ENCODE results near the gene SPTBN5. TPM values are rescaled to one million over a fixed set of nuclear protein-coding genes. Genes with fewer than 3 reads are reported as not detected.

The SPTBN5 gene
- total RNA-seq, 2 experiments from 2014 or later: 0.03 to 0.17 TPM

- ChIA-PET CTCF (ENCODE audit: unreplicated experiment) (no interaction called here), POLR2A (no interaction called here)
- no peak overlapping the region for H3K27ac ChIP-seq (ENCODE audit: low read depth, low read length, poor library complexity, severe bottlenecking)
- 0 out of 2 replicates have a peak, but pooled peaks cover 4% of the 10 kb centered on the region for H3K36me3 ChIP-seq (ENCODE audit: insufficient read depth, low read length)
- DNase-seq (ENCODE audit: low spot score): no peak
- no peak overlapping the region for H2AFZ ChIP-seq (ENCODE audit: low read length)
- no peak overlapping the region for H3K4me2 ChIP-seq (ENCODE audit: low read length)
- no peaks in the 10 kb centered on the region for H3K9me3 ChIP-seq (ENCODE audit: low read length)
- H3K4me3 ChIP-seq (ENCODE audit: low read depth, low read length, poor library complexity, severe bottlenecking): no peak overlapping the region
- no TSS peak for BruUV-seq (replicated peaks)
- TF ChIP-seq EZH2phosphoT487 (IDR thresholded peaks at IDR 0.05; ENCODE audit: borderline replicate concordance, low read depth, low read length) (no peak), CTCF (conservative IDR thresholded peaks at IDR 0.05; ENCODE audit: low read length) (no peak)
- intact Hi-C loops (cut with micrococcal nuclease; ENCODE audit: unreplicated experiment): no loop called here
- H3K4me1 ChIP-seq (ENCODE audit: insufficient read depth, low read length, poor library complexity, severe bottlenecking): no peaks in the 10 kb centered on the region
- no peaks in the 10 kb centered on the region for H3K9me2 ChIP-seq (ENCODE audit: insufficient read depth, low read length)
- no peaks in the 10 kb centered on the region for H4K20me1 ChIP-seq (ENCODE audit: insufficient read depth, low read length)
- no peaks in the 10 kb centered on the region for H3K79me2 ChIP-seq (ENCODE audit: insufficient read depth, low read depth, low read length)
These were observed 468 bp upstream of the SPTBN5 start for GRCh38 chr15:41894251-41894790.

GRCh38 chr15:41892621-41893421, 1.0 kb downstream of the SPTBN5 start:
- H3K4me3 ChIP-seq (ENCODE audit: low read depth, low read length, poor library complexity, severe bottlenecking): no peak overlapping the region
- CTCF ChIA-PET (ENCODE audit: unreplicated experiment): interaction anchor here (0.8 kb wide), 1 partner anchor 11 kb away, joined by 4 read pairs; no protein-coding TSS in a partner anchor
- peaks cover 8% of the 10 kb centered on the region for H3K4me1 ChIP-seq (ENCODE audit: insufficient read depth, low read length, poor library complexity, severe bottlenecking)
- no peak overlapping the region for H2AFZ ChIP-seq (ENCODE audit: low read length)
- TF ChIP-seq CTCF (conservative IDR thresholded peaks at IDR 0.05; ENCODE audit: low read length) (no peak), EZH2phosphoT487 (IDR thresholded peaks at IDR 0.05; ENCODE audit: borderline replicate concordance, low read depth, low read length) (no peak)
- no peak overlapping the region for H3K27ac ChIP-seq (ENCODE audit: low read depth, low read length, poor library complexity, severe bottlenecking)
- no peak for DNase-seq (ENCODE audit: low spot score)
- no peaks in the 10 kb centered on the region for H3K9me3 ChIP-seq (ENCODE audit: low read length)
- H4K20me1 ChIP-seq (ENCODE audit: insufficient read depth, low read length): no peaks in the 10 kb centered on the region
- H3K4me2 ChIP-seq (ENCODE audit: low read length): no peak overlapping the region
- POLR2A ChIA-PET: no interaction called here
- no peaks in the 10 kb centered on the region for H3K36me3 ChIP-seq (ENCODE audit: insufficient read depth, low read length)
- no peaks in the 10 kb centered on the region for H3K79me2 ChIP-seq (ENCODE audit: insufficient read depth, low read depth, low read length)
- H3K9me2 ChIP-seq (ENCODE audit: insufficient read depth, low read length): no peaks in the 10 kb centered on the region
- intact Hi-C loops (cut with micrococcal nuclease; ENCODE audit: unreplicated experiment): no loop called here
- no TSS peak for BruUV-seq (replicated peaks)

- Histone ChIP-seq H3K9me3 (ENCODE audit: low read length) (no peaks in the 10 kb centered on the region), H3K4me2 (ENCODE audit: low read length) (no peak overlapping the region), H2AFZ (ENCODE audit: low read length) (no peak overlapping the region), H3K79me2 (ENCODE audit: insufficient read depth, low read depth, low read length) (no peaks in the 10 kb centered on the region), H3K4me1 (ENCODE audit: insufficient read depth, low read length, poor library complexity, severe bottlenecking) (peaks cover 8% of the 10 kb centered on the region), H4K20me1 (ENCODE audit: insufficient read depth, low read length) (no peaks in the 10 kb centered on the region), H3K27ac (ENCODE audit: low read depth, low read length, poor library complexity, severe bottlenecking) (no peak overlapping the region), H3K9me2 (ENCODE audit: insufficient read depth, low read length) (no peaks in the 10 kb centered on the region), H3K4me3 (ENCODE audit: low read depth, low read length, poor library complexity, severe bottlenecking) (no peak overlapping the region), H3K36me3 (ENCODE audit: insufficient read depth, low read length) (no peaks in the 10 kb centered on the region)
- no peak for TF ChIP-seq EZH2phosphoT487 (IDR thresholded peaks at IDR 0.05; ENCODE audit: borderline replicate concordance, low read depth, low read length)
- TF ChIP-seq CTCF (conservative IDR thresholded peaks at IDR 0.05; ENCODE audit: low read length): no peak
- no TSS peak for BruUV-seq (replicated peaks)
- CTCF ChIA-PET (ENCODE audit: unreplicated experiment): interaction anchor here (0.8 kb wide), 1 partner anchor 12 kb away, joined by 4 read pairs; no protein-coding TSS in a partner anchor
- intact Hi-C loops (cut with micrococcal nuclease; ENCODE audit: unreplicated experiment): no loop called here
- POLR2A ChIA-PET: no interaction called here
- DNase-seq (ENCODE audit: low spot score): no peak
These were observed 1.9 kb downstream of the SPTBN5 start for GRCh38 chr15:41891946-41892345.
